WERI-Rb-1 (cell line): ENCODE data around the gene KPNA2.
A peak's percentile ranks its signal among the peaks of the same experiment; 100 is the strongest.
"Not testable (repeated sequence)": the region's sequence is repeated elsewhere in the genome, so short reads cannot be mapped to it uniquely, and the experiment has no call there.

Experiments
- DNase-seq: peaks from one replicate; pipeline ENCODE4 v3.0.0-alpha.2; 2020
- H3K27ac ChIP-seq: fragments of 250-450 bp; sonication (Bioruptor Pico); 2 replicates; pipeline ENCODE4 v1.5.1; 2020; ENCODE audit warnings: mild to moderate bottlenecking, moderate library complexity
- H3K27me3 ChIP-seq: fragments of 250-450 bp; sonication (Bioruptor Pico); 2 replicates; pipeline ENCODE4 v1.5.1; 2021; ENCODE audit warnings: mild to moderate bottlenecking, low read depth, moderate library complexity; ENCODE audit not compliant: insufficient read depth, severe bottlenecking
- H3K36me3 ChIP-seq: fragments of 250-450 bp; sonication (Bioruptor Pico); 2 replicates; pipeline ENCODE4 v1.5.1; 2020; ENCODE audit warnings: mild to moderate bottlenecking, moderate library complexity
- H3K4me3 ChIP-seq: 2 replicates; pipeline ENCODE4 v1.5.1; 2011; ENCODE audit warnings: low read depth, mild to moderate bottlenecking, control low read depth, low read length
- H3K9me3 ChIP-seq: fragments of 250-450 bp; sonication (Bioruptor Pico); 2 replicates; pipeline ENCODE4 v1.5.1; 2021; ENCODE audit warnings: mild to moderate bottlenecking, moderate library complexity; ENCODE audit not compliant: severe bottlenecking
- TF ChIP-seq, protein P1 (sequence below): IDR thresholded peaks from 2 replicates; pipeline ENCODE4 v1.5.1; 2011; ENCODE audit warnings: low read depth, mild to moderate bottlenecking, control low read depth, inconsistent platforms, low read length

The KPNA2 gene

DNA sequence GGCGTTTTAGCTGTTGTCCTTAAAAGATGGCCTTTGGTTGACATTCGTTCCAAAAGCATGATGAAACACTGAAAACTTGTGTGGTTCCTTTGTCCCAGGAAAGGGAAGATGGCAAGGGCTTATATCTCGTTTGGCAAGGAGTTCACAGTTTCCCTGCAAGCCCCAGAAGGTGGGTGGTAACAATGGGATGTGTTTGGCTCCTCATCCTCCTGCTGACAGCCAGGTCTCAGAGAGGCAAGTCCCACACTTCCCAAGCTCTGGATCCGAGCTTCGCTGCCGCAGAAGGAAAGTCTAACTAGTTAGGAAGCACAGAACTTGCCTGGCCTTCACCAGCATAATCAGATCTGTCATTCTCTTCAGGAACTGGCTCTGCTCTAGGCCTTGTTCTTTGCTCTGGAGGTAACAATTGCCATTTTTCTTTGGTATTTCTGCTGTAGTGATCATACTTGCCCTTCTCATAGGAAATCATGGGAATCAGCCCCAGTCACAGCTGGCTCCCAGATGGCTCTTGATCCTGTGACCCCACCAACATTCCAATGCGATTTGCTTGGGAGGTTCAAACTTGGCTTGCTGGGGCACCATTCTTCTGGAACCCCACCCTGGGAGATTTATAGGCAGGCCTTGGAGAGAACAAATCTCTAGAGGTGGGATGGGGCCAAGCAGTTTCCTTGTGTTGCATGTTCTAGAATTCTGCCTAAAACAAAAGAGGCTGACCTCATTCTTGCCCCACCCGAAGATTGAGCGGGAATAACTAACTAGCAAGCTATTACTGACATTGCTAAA lies 17.9 kb downstream of the KPNA2 start:
- Histone ChIP-seq H3K4me3 (no peak overlapping the region), H3K9me3 (no peaks in the 10 kb centered on the region), H3K27ac (no peak overlapping the region), H3K27me3 (no peaks in the 10 kb centered on the region), H3K36me3 (0 out of 2 replicates have a peak, but pooled peaks cover 3% of the 10 kb centered on the region)
- TF ChIP-seq, protein P1, sequence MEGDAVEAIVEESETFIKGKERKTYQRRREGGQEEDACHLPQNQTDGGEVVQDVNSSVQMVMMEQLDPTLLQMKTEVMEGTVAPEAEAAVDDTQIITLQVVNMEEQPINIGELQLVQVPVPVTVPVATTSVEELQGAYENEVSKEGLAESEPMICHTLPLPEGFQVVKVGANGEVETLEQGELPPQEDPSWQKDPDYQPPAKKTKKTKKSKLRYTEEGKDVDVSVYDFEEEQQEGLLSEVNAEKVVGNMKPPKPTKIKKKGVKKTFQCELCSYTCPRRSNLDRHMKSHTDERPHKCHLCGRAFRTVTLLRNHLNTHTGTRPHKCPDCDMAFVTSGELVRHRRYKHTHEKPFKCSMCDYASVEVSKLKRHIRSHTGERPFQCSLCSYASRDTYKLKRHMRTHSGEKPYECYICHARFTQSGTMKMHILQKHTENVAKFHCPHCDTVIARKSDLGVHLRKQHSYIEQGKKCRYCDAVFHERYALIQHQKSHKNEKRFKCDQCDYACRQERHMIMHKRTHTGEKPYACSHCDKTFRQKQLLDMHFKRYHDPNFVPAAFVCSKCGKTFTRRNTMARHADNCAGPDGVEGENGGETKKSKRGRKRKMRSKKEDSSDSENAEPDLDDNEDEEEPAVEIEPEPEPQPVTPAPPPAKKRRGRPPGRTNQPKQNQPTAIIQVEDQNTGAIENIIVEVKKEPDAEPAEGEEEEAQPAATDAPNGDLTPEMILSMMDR, result no peak
- DNase-seq, result no peak

GRCh38 chr17:68054296-68054900 lies 18.9 kb downstream of the KPNA2 start:
- no peak overlapping the region for H3K27ac ChIP-seq
- H3K4me3 ChIP-seq, result no peak overlapping the region

GRCh38 chr17:68057531-68057952 lies 22.0 kb downstream of the KPNA2 start:
- 0 out of 2 replicates have a peak, but pooled peaks cover 3% of the 10 kb centered on the region for H3K36me3 ChIP-seq
- H3K4me3 ChIP-seq, result no peak overlapping the region
- H3K9me3 ChIP-seq, result no peaks in the 10 kb centered on the region
- no peaks in the 10 kb centered on the region for H3K27me3 ChIP-seq
- peak; percentile 54 for DNase-seq
- no peak overlapping the region for H3K27ac ChIP-seq
- TF ChIP-seq, protein P1, result peak; percentile 50; the same call in 1 of the 2 replicates

More at GRCh38 chr17:68054296-68054900, 18.9 kb downstream of the KPNA2 start:
- no peaks in the 10 kb centered on the region for H3K9me3 ChIP-seq
- TF ChIP-seq, protein P1, result no peak
- no peak for DNase-seq
- H3K27me3 ChIP-seq, result no peaks in the 10 kb centered on the region
- 0 out of 2 replicates have a peak, but pooled peaks cover 3% of the 10 kb centered on the region for H3K36me3 ChIP-seq

DNA sequence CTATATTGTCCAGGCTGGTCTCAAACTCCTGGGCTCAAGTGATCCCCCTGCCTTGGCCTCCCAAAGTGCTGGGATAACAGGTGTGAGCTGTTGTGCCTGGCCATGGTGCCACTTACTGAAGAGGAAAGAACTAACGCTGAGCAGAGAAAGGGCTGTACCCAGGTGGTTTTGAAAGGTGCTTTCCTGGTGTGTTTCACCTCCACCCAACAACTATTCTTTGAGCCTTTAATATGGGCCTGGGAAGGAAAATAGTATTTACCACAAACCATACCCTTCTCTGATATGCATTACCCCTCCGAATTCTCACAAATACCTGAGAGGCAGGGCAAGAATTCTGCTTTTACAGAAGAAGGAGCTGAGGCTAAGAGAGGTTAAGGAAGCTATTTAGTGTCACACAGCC lies 24.8 kb downstream of the KPNA2 start:
- no peaks in the 10 kb centered on the region for H3K9me3 ChIP-seq
- no peak overlapping the region for H3K4me3 ChIP-seq
- DNase-seq, result no peak
- no peaks in the 10 kb centered on the region for H3K36me3 ChIP-seq
- H3K27me3 ChIP-seq, result no peaks in the 10 kb centered on the region
- no peak overlapping the region for H3K27ac ChIP-seq
- TF ChIP-seq, protein P1, result no peak

DNA sequence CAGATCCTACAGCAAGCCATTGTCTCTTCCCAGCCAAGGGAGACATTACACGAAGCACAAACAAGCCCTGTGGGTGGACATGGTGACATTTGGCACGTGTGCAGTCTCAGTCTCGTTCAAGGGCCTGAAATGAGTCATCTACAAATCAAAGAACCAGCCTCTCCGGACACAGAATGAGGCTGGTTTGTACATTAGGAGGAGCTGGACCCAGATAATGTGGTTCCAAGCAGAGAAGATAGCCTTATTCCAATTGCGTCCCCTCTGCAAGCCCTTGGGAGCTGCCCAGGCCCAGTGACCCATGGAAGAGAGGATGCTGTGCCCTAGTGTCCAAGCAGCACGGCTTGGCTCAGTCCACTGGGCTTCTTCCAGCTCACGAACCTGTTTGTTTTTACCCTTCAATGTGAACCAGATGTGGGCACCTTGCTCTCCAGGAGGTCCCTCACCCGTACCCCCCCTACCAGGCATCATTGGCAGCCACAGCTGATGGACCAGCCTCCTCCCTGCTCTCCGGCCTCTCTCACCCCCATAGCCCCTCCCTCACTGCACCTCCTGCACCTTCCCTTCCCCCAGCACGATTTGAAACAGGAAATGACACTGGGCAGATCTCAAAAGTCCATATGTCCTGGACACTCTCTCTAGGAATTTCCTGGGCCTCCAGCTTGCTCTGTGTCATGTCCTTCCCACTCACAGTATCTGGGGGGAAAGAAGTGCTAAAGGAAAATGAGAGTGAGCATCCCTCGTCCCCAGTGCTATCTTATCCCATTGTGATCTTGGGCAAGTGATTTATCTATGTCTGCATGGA lies 26.2 kb downstream of the KPNA2 start:
- Histone ChIP-seq H3K9me3 (no peaks in the 10 kb centered on the region), H3K27ac (no peak overlapping the region), H3K36me3 (no peaks in the 10 kb centered on the region), H3K4me3 (no peak overlapping the region), H3K27me3 (no peaks in the 10 kb centered on the region)
- no peak for DNase-seq
- TF ChIP-seq, protein P1, result no peak

DNA sequence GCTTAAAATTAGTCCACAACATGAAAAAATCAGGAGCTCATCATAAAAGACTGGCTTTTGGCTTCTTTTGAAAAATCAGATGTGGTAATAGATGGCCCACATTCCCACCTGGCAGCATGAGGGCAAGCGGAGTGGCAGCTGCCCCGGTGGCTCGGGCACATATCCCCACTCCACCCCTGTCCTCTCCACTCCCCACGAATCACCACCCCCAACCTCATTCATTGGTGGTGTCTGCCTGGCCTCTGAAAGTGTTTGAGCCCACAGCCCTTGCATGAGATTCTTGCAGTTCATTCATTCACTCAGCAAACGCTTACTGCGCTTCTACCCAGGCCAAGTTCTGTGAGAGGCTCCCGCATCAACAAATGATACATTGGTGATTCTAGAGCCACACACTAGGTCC lies 29.8 kb downstream of the KPNA2 start:
- not testable (repeated sequence) for H3K36me3 ChIP-seq, H3K27ac ChIP-seq, H3K27me3 ChIP-seq, H3K9me3 ChIP-seq, H3K4me3 ChIP-seq, DNase-seq

DNA sequence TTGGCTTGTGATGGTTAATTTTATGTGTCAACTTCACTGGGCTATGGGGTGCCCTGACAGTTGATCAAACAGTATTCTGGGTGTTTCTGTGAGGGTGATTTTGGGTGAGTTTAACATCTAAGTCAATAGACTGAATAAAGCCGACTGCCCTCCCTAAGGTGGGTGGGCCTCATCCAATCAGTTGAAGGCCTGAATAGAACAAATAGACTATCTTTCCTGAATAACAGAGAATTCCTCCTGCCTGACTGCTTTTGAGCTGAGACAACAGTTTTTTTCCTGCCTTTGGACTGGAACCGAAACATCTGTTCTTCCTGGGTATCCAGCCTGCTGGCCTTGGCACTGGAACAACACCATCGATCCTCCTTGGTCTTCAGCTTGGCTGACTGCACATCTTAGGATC lies 33.0 kb downstream of the KPNA2 start:
- not testable (repeated sequence) for H3K27ac ChIP-seq, DNase-seq, H3K4me3 ChIP-seq, H3K27me3 ChIP-seq, H3K9me3 ChIP-seq, H3K36me3 ChIP-seq

DNA sequence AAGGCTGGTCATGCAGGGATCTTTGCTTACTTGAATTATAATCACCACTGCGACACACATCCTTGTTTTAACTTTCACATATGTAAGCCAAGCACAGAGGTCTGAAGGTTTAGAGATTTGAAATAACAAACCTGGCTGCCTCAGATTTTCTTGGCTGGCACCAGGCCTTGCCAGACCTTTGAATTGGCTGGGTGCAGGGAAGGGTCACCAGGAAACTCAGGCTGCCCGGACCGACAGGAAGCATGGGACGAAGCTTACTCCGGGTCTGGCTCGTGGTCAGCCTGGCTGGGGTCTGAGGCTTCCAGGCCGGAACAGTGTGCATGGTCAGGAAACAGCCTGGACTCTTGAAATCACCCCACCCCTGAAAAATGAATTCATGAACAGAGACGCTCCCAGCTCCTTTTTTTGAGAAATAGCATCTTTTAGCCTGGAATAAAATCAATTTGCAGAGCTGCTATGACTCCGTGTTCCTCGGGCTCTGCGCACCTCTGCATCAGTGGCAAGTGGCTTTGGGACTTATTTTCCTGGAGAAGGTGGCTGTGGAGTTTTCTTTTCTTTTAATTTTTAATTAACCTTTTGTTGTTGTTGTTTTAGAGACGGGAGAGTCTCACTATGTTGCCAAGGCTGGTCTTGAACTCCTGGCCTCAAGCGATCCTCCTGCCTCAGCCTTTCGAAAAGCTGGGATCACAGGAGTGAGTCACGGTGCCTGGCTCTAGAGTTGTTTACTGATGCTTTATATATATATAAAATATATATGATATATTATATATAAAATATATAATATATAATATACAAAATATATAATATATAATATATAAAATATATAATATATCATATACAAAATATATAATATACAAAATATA lies 35.3 kb downstream of the KPNA2 start:
- H3K4me3 ChIP-seq, H3K27me3 ChIP-seq, H3K36me3 ChIP-seq, H3K27ac ChIP-seq, H3K9me3 ChIP-seq, DNase-seq: not testable (repeated sequence)
